Psoas muscle (tissue), 8 donors: ENCODE results near the gene GNLY. TPM values are rescaled to one million over a fixed set of nuclear protein-coding genes. Genes with fewer than 3 reads are reported as not detected.

Experiments
- ATAC-seq, 4 donors: fragments of 200-7000 bp; cut with Tn5 transposase; one replicate each; pipeline ENCODE4 v1.9.1; 2020; ENCODE audit warnings: moderate library complexity in 3 of 4, mild to moderate bottlenecking in 2 of 4
- DNase-seq, 2 donors: peaks; one replicate each; pipeline ENCODE4 v3.0.0-alpha.2; 2020
- H3K27ac ChIP-seq: fragments of 200-600 bp; one replicate; pipeline ENCODE4 v1.8.0; 2022
- H3K27me3 ChIP-seq, 3 donors: fragments of 200-600 bp in 1 of 3; one replicate each; pipeline versions ENCODE4 v1.6.1 to v1.8.0; 2013 to 2022; ENCODE audit warnings: low read length in 2 of 3, mild to moderate bottlenecking in 2 of 3, moderate library complexity in 1 of 3; ENCODE audit not compliant: insufficient read depth in 3 of 3
- H3K36me3 ChIP-seq, 2 donors: fragments of 200-600 bp in 1 of 2; one replicate each; pipeline versions ENCODE4 v1.6.1 to v1.8.0; 2013 to 2022; ENCODE audit warnings: low read depth in 1 of 2, mild to moderate bottlenecking in 1 of 2, moderate library complexity in 1 of 2; ENCODE audit not compliant: insufficient read depth in 1 of 2
- H3K4me1 ChIP-seq: fragments of 200-600 bp; one replicate; pipeline ENCODE4 v1.8.0; 2022
- H3K4me3 ChIP-seq: fragments of 200-600 bp; one replicate; pipeline ENCODE4 v1.8.0; 2022; ENCODE audit warnings: mild to moderate bottlenecking
- H3K9me3 ChIP-seq: fragments of 200-600 bp; one replicate; pipeline ENCODE4 v1.8.0; 2022
- CTCF ChIP-seq: fragments of 200-600 bp; IDR thresholded peaks from one replicate; pipeline ENCODE4 v1.8.0; 2022; ENCODE audit warnings: antibody characterized with exemption
- WGBS, 3 donors: extraction: QIAGEN DNeasy Blood & Tissue Kit; methylation state at CpG; one replicate each; pipeline versions ENCODE4 v1.1.6 to v1.1.7; 2013; 5-methylcytosine and 5-hydroxymethylcytosine counted together
- intact Hi-C, 2 donors: fragments of 100-400 bp; cut with DNase I; formaldehyde crosslinking; loops; one replicate each; pipeline versions ENCODE4 v1.11.0 to v1.14.2; 2022
- polyA plus RNA-seq, 3 donors: library from polyadenylated mRNA; stranded (reverse); fragments of 200-250 nt; gene quantifications; one replicate each; pipeline ENCODE4 v1.2.3, GENCODE V29; 2013
- total RNA-seq, 4 donors: library from RNA; stranded (reverse); fragmentation: NEBNext Ultra II Directional in 2 of 4; extraction: Animal tissue kit (Norgen Biotek cat#: 25700) in 2 of 4; gene quantifications; one replicate each; pipeline versions ENCODE4 v1.2.1 to v1.2.4, GENCODE V29; 2021 to 2023
- donor health status: healthy with polysubstance abuse.
- donor health status: DM: no; HTN: no; CAD: no; lungs with moderate emphysema.
- donor health status: Bipolar disorder and iron deficiency.
- donor health status: healthy.
- donor health status: DM: yes; HTN: yes; CAD: no.
- donor health status: DM: no; HTN: no; CAD: no.
- donor health status: DM: no; HTN: no; CAD: no.
- donor health status: DM: yes; HTN: yes; CAD: no.

The GNLY gene
- total and polyA plus RNA-seq, 7 donors = 0.58 to 31.6 (median 8.2) TPM

GRCh38 chr2:85681372-85681763 lies 12.8 kb upstream of the GNLY start:
- ATAC-seq (peak; percentile 41 to 84 (median 75)), DNase-seq (peak; percentile 54 to 77)
- no peak for TF ChIP-seq CTCF
- Histone ChIP-seq H3K4me1 (peaks cover 26% of the 10 kb centered on the region), H3K9me3 (no peaks in the 10 kb centered on the region), H3K4me3 (no peak overlapping the region), H3K27me3 (no peaks in the 10 kb centered on the region), H3K36me3 (no peaks in the 10 kb centered on the region), H3K27ac (peak overlapping the region; percentile 86)
- WGBS, 3 donors = 46 to 52% (median 48%) methylated on average over 5 of the region's 5 CpGs
- intact Hi-C loops = loop anchor here in 1 of 2 donors (2.0 kb wide), 1 partner anchor 25 kb away; no protein-coding TSS in a partner anchor

- no peak overlapping the region for H3K4me3 ChIP-seq
- peak in 3 of 4 donors; percentile 38 to 51 (median 43) for ATAC-seq
- no peaks in the 10 kb centered on the region for H3K27me3 ChIP-seq
- H3K4me1 ChIP-seq = peaks cover 26% of the 10 kb centered on the region
- WGBS, 3 donors = 87 to 94% (median 92%) methylated on average over 1 of the region's 1 CpG
- DNase-seq = no peak
- intact Hi-C loops = loop anchor here in 1 of 2 donors (2.0 kb wide), 1 partner anchor 25 kb away; no protein-coding TSS in a partner anchor
- H3K9me3 ChIP-seq = no peaks in the 10 kb centered on the region
- no peaks in the 10 kb centered on the region for H3K36me3 ChIP-seq
- TF ChIP-seq CTCF = no peak
- peak overlapping the region; percentile 86 for H3K27ac ChIP-seq
These were observed 12.4 kb upstream of the GNLY start for GRCh38 chr2:85681776-85682175.

- DNase-seq = peak; percentile 73 to 90
- intact Hi-C loops = no loop called here
- H3K27ac ChIP-seq = peak overlapping the region; percentile 86
- no peak for TF ChIP-seq CTCF
- no peak overlapping the region for H3K4me3 ChIP-seq
- no peaks in the 10 kb centered on the region for H3K9me3 ChIP-seq
- H3K36me3 ChIP-seq = no peaks in the 10 kb centered on the region
- peak; percentile 87 to 93 (median 89) for ATAC-seq
- no peaks in the 10 kb centered on the region for H3K27me3 ChIP-seq
- peaks cover 26% of the 10 kb centered on the region for H3K4me1 ChIP-seq
- WGBS, 3 donors = 56 to 57% (median 56%) methylated on average over 5 of the region's 5 CpGs
These were observed 11.8 kb upstream of the GNLY start for GRCh38 chr2:85682378-85682777.

DNA sequence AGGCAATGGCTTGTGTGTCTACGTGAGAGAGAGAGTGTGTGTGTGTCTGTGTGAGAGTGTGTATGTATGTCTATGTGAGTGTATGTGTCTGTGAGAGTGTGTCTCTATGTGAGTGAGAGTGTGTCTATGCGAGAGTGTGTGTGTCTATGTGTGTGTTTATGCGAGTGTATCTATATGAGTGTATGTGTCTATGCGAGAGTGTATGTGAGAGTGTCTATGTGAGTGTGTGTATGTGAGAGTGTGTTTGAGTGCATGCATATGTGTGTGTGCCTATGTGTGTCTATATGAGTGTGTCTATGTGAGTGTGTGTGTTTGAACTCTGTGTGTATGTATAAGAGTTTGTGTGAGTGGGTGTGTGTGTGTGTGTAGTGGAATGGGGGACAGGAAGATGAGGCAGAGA lies 9.8 kb upstream of the GNLY start:
- peaks cover 19% of the 10 kb centered on the region for H3K4me1 ChIP-seq
- H3K27ac ChIP-seq = peak overlapping the region; percentile 24
- no peak for TF ChIP-seq CTCF
- no peaks in the 10 kb centered on the region for H3K9me3 ChIP-seq
- no peak for ATAC-seq
- no peak overlapping the region for H3K4me3 ChIP-seq
- H3K36me3 ChIP-seq = no peaks in the 10 kb centered on the region
- no peak for DNase-seq
- 94 to 95% (median 95%) methylated on average over 4 of the region's 4 CpGs for WGBS, 3 donors
- no peaks in the 10 kb centered on the region for H3K27me3 ChIP-seq
- intact Hi-C loops = no loop called here

DNA sequence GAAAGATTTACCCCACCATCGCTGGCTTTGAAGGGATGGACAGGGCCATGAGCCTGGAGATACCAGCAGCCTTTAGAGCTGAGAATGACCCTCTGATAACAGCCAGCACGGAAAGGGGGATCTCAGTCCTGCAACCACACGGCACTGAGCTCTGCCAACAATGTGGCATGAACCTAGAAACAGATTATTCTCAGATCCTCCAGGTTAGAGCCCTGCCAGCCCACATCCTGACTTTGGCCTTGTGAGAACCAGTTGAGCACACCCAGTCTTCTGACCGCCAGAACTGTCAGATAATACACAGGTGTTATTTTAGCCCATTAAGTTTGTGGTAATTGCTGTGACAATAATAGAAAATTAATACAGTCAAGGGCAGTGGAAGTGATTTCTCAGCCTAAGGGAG lies 9.4 kb upstream of the GNLY start:
- TF ChIP-seq CTCF = no peak
- Histone ChIP-seq H3K4me1 (peaks cover 19% of the 10 kb centered on the region), H3K27ac (peak overlapping the region; percentile 24), H3K9me3 (no peaks in the 10 kb centered on the region), H3K36me3 (no peaks in the 10 kb centered on the region), H3K4me3 (no peak overlapping the region), H3K27me3 (no peaks in the 10 kb centered on the region)
- intact Hi-C loops = no loop called here
- ATAC-seq (peak in 1 of 4 donors; percentile 23), DNase-seq (no peak)
- 51 to 58% (median 56%) methylated on average over 4 of the region's 4 CpGs for WGBS, 3 donors
